ENCODE data around the gene ST3GAL3.

DNA sequence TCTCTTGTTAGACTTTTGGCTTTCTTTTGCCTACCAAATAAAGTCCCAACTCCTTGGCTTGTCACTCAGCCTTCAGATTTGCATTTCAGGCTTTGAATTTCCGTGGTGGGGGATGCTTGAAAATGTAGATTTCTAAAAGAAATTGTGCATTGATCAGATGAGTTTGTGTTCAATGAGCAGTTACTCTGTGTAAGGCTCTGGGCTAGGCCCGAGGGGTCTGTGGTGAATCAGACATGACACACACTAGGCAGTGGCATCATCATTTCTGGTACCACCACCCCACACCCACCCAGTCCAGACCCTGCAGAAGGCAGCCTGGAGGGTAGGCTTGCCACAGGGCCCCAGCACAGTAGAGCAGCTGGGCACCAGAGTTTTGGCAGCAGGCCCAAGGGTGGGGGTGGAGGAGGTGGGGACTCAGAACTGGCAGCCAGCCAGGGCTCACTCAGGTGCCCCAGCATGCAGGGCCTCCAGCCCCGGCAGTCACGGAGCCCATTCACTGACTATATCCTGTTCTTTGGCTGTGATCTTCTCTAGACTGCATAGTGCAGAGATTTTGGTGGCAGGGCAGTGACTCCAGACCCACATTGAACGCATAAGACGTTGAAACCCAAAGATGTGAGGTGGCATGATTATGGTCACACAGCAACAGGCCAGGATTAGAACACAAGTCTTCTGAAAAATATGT lies 129.1 kb downstream of the ST3GAL3 start:
- TF ChIP-seq, protein P1, sequence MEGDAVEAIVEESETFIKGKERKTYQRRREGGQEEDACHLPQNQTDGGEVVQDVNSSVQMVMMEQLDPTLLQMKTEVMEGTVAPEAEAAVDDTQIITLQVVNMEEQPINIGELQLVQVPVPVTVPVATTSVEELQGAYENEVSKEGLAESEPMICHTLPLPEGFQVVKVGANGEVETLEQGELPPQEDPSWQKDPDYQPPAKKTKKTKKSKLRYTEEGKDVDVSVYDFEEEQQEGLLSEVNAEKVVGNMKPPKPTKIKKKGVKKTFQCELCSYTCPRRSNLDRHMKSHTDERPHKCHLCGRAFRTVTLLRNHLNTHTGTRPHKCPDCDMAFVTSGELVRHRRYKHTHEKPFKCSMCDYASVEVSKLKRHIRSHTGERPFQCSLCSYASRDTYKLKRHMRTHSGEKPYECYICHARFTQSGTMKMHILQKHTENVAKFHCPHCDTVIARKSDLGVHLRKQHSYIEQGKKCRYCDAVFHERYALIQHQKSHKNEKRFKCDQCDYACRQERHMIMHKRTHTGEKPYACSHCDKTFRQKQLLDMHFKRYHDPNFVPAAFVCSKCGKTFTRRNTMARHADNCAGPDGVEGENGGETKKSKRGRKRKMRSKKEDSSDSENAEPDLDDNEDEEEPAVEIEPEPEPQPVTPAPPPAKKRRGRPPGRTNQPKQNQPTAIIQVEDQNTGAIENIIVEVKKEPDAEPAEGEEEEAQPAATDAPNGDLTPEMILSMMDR (IDR thresholded peaks at IDR 0.05), result no peak
- TF ChIP-seq EZH2phosphoT487 (IDR thresholded peaks at IDR 0.05; ENCODE audit: borderline replicate concordance, low read depth) (no peak), POLR2AphosphoS5 (IDR thresholded peaks at IDR 0.05; ENCODE audit: low read depth, low read length) (peak; percentile 70; the same call in 1 of the 2 replicates), EP300 (IDR thresholded peaks at IDR 0.05; ENCODE audit: borderline replicate concordance in 1 of 2, low read depth in 1 of 2, low read length in 1 of 2) (peak; percentile 85 to 86), RXRA (IDR thresholded peaks at IDR 0.05; ENCODE audit: borderline replicate concordance, low read depth) (no peak), FOXM1 (IDR thresholded peaks at IDR 0.05; ENCODE audit: low read depth) (no peak), YY1 (IDR thresholded peaks at IDR 0.05; ENCODE audit: low read depth) (no peak), NFIC (IDR thresholded peaks at IDR 0.05; ENCODE audit: borderline replicate concordance) (peak; percentile 100), JUND (IDR thresholded peaks at IDR 0.05) (0 out of 2 replicates have a peak, but pooled peaks have one; percentile 35), RAD21 (IDR thresholded peaks at IDR 0.05; ENCODE audit: low read length) (peak; percentile 18)
- TF ChIP-seq, protein P2, sequence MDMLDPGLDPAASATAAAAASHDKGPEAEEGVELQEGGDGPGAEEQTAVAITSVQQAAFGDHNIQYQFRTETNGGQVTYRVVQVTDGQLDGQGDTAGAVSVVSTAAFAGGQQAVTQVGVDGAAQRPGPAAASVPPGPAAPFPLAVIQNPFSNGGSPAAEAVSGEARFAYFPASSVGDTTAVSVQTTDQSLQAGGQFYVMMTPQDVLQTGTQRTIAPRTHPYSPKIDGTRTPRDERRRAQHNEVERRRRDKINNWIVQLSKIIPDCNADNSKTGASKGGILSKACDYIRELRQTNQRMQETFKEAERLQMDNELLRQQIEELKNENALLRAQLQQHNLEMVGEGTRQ (IDR thresholded peaks at IDR 0.05; ENCODE audit: borderline replicate concordance, low read depth, low read length), result no peak
- TF ChIP-seq, protein P3, sequence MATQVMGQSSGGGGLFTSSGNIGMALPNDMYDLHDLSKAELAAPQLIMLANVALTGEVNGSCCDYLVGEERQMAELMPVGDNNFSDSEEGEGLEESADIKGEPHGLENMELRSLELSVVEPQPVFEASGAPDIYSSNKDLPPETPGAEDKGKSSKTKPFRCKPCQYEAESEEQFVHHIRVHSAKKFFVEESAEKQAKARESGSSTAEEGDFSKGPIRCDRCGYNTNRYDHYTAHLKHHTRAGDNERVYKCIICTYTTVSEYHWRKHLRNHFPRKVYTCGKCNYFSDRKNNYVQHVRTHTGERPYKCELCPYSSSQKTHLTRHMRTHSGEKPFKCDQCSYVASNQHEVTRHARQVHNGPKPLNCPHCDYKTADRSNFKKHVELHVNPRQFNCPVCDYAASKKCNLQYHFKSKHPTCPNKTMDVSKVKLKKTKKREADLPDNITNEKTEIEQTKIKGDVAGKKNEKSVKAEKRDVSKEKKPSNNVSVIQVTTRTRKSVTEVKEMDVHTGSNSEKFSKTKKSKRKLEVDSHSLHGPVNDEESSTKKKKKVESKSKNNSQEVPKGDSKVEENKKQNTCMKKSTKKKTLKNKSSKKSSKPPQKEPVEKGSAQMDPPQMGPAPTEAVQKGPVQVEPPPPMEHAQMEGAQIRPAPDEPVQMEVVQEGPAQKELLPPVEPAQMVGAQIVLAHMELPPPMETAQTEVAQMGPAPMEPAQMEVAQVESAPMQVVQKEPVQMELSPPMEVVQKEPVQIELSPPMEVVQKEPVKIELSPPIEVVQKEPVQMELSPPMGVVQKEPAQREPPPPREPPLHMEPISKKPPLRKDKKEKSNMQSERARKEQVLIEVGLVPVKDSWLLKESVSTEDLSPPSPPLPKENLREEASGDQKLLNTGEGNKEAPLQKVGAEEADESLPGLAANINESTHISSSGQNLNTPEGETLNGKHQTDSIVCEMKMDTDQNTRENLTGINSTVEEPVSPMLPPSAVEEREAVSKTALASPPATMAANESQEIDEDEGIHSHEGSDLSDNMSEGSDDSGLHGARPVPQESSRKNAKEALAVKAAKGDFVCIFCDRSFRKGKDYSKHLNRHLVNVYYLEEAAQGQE (IDR thresholded peaks at IDR 0.05; ENCODE audit: low read depth, low read length), result no peak

Data from SK-N-SH (cell line).